MM.1S (cell line): ENCODE measurements around the gene PKN1.
"Not testable (repeated sequence)": the region's sequence is repeated elsewhere in the genome, so short reads cannot be mapped to it uniquely, and the experiment has no call there.

Source experiments
- DNase-seq: peaks from one replicate; pipeline ENCODE4 v3.0.0-alpha.2; 2015
- H2AFZ ChIP-seq: fragments of 300-600 bp; sonication (generic); 2 replicates; pipeline ENCODE4 v1.6.0; 2016; ENCODE audit warnings: antibody characterized with exemption, low read length
- H3F3A ChIP-seq: fragments of 300-600 bp; sonication (generic); 2 replicates; pipeline ENCODE4 v1.6.1; 2016; ENCODE audit warnings: mild to moderate bottlenecking, antibody characterized with exemption, low read length, moderate library complexity, mixed read lengths; ENCODE audit not compliant: insufficient read depth
- H3K27ac ChIP-seq: fragments of 300-600 bp; sonication (generic); 2 replicates; pipeline ENCODE4 v1.5.1; 2016; ENCODE audit warnings: mild to moderate bottlenecking, low read length
- H3K27me3 ChIP-seq: fragments of 300-600 bp; sonication (generic); replicated peaks from 2 replicates; pipeline ENCODE4 v1.6.0; 2016; ENCODE audit warnings: low read length; ENCODE audit not compliant: insufficient read depth
- H3K36me3 ChIP-seq: fragments of 300-600 bp; sonication (generic); replicated peaks from 2 replicates; pipeline ENCODE4 v1.6.1; 2016; ENCODE audit warnings: mild to moderate bottlenecking, low read length, mixed read lengths; ENCODE audit not compliant: insufficient read depth
- H3K4me1 ChIP-seq: fragments of 300-600 bp; sonication (generic); 2 replicates; pipeline ENCODE4 v1.6.1; 2016; ENCODE audit warnings: low read length, mixed read lengths
- H3K4me2 ChIP-seq: fragments of 300-600 bp; sonication (generic); 2 replicates; pipeline ENCODE4 v1.6.0; 2016; ENCODE audit warnings: low read depth, low read length
- H3K4me3 ChIP-seq: fragments of 300-600 bp; sonication (generic); 2 replicates; pipeline ENCODE4 v1.5.1; 2016; ENCODE audit warnings: low read length, mixed read lengths
- H3K79me2 ChIP-seq: fragments of 300-600 bp; sonication (generic); 2 replicates; pipeline ENCODE4 v1.6.1; 2016; ENCODE audit warnings: mixed run types, low read length, mixed read lengths
- H3K9ac ChIP-seq: fragments of 300-600 bp; sonication (generic); 2 replicates; pipeline ENCODE4 v1.6.1; 2016; ENCODE audit warnings: low read length, mixed read lengths
- H3K9me2 ChIP-seq: fragments of 300-600 bp; sonication (generic); replicated peaks from 2 replicates; pipeline ENCODE4 v1.6.1; 2016; ENCODE audit warnings: mild to moderate bottlenecking, low read length, mixed read lengths; ENCODE audit not compliant: insufficient read depth
- H3K9me3 ChIP-seq: fragments of 300-600 bp; sonication (generic); replicated peaks from 2 replicates; pipeline ENCODE4 v1.6.1; 2016; ENCODE audit warnings: mild to moderate bottlenecking, low read length, mixed read lengths; ENCODE audit not compliant: insufficient read depth
- H4K20me1 ChIP-seq: fragments of 300-600 bp; sonication (generic); 2 replicates; pipeline ENCODE4 v1.6.1; 2016; ENCODE audit warnings: mild to moderate bottlenecking, low read length, moderate library complexity, mixed read lengths; ENCODE audit not compliant: insufficient read depth
- EZH2 ChIP-seq: fragments of 300-600 bp; sonication (generic); optimal IDR thresholded peaks from 2 replicates; pipeline ENCODE3; 2017; ENCODE audit warnings: low read depth, mild to moderate bottlenecking, antibody characterized with exemption, low read length, mixed read lengths
- EZH2phosphoT487 ChIP-seq: fragments of 300-600 bp; sonication (generic); IDR thresholded peaks from 2 replicates; pipeline ENCODE4 v1.6.1; 2018; ENCODE audit warnings: antibody characterized with exemption, low read length
- TF ChIP-seq, protein P1 (sequence below): fragments of 300-600 bp; sonication (generic); IDR thresholded peaks from 2 replicates; pipeline ENCODE4 v1.5.1; 2016; ENCODE audit warnings: antibody characterized with exemption, low read length, mixed read lengths

Gene PKN1

DNA sequence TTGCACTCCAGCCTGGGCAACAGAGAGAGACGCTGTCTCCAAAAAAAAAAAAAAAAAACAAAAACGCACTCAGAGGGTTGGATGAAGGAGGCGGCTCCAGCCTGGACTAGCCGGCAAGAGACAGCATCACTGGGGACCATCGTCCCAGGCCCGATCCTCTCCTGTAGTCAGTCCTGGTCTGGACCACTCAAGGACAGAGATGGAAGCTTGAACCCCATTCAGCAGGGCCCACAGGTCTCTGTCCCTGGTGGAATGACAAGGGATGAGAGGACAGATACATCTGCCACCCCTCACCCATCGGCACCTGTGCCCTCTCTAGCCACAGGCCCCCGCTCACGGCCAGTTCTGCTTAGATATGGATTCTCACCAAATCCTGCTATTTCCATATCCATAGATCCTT lies 37.8 kb upstream of the PKN1 start:
- no peaks in the 10 kb centered on the region for H3K9me3 ChIP-seq
- H3K27ac ChIP-seq, result no peak overlapping the region
- no peak overlapping the region for H3K9ac ChIP-seq
- no peak overlapping the region for H3K4me3 ChIP-seq
- H3F3A ChIP-seq, result no peaks in the 10 kb centered on the region
- DNase-seq, result no peak
- H3K79me2 ChIP-seq, result no peaks in the 10 kb centered on the region
- H3K27me3 ChIP-seq, result peaks cover 53% of the 10 kb centered on the region
- TF ChIP-seq EZH2 (no peak), EZH2phosphoT487 (no peak)
- H4K20me1 ChIP-seq, result no peaks in the 10 kb centered on the region
- no peak overlapping the region for H2AFZ ChIP-seq
- no peaks in the 10 kb centered on the region for H3K4me1 ChIP-seq
- no peaks in the 10 kb centered on the region for H3K9me2 ChIP-seq
- H3K4me2 ChIP-seq, result no peak overlapping the region
- no peaks in the 10 kb centered on the region for H3K36me3 ChIP-seq

DNA sequence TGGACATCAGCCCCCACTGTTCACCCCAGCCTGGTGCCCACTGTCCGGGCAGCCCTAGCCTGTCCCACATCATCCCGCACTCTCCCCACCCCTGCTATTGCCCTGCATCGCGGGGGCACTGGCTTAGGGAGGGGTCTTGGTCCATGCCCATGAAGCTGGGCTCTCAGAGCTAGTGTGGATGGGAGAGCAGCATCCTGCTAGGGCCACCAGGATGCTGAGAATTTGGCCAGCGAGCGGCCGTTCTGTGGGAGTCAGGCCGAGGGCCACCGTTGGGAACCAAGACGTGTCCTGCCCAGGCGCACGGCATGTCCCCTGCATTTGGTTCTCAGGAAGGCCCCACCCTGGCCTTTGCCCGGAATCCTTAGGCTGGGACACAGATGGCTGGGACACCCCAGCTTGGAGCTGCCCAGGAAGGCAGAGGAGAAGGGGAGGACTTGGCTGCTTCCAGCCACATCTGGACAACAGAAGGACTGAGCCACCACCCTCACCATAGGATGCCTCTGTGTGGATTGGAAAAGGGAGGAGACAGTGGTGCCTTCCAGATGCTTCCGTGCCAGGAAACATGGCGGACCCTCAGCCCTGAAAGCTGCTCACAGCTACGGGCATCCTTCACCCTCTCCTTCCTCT lies 37.3 kb upstream of the PKN1 start:
- H3F3A ChIP-seq, result no peaks in the 10 kb centered on the region
- H3K79me2 ChIP-seq, result no peaks in the 10 kb centered on the region
- H3K4me1 ChIP-seq, result no peaks in the 10 kb centered on the region
- no peaks in the 10 kb centered on the region for H4K20me1 ChIP-seq
- H3K4me2 ChIP-seq, result no peak overlapping the region
- no peak overlapping the region for H3K9ac ChIP-seq
- H3K4me3 ChIP-seq, result no peak overlapping the region
- H3K36me3 ChIP-seq, result no peaks in the 10 kb centered on the region
- no peak overlapping the region for H3K27ac ChIP-seq
- no peak overlapping the region for H2AFZ ChIP-seq
- TF ChIP-seq, protein P1, sequence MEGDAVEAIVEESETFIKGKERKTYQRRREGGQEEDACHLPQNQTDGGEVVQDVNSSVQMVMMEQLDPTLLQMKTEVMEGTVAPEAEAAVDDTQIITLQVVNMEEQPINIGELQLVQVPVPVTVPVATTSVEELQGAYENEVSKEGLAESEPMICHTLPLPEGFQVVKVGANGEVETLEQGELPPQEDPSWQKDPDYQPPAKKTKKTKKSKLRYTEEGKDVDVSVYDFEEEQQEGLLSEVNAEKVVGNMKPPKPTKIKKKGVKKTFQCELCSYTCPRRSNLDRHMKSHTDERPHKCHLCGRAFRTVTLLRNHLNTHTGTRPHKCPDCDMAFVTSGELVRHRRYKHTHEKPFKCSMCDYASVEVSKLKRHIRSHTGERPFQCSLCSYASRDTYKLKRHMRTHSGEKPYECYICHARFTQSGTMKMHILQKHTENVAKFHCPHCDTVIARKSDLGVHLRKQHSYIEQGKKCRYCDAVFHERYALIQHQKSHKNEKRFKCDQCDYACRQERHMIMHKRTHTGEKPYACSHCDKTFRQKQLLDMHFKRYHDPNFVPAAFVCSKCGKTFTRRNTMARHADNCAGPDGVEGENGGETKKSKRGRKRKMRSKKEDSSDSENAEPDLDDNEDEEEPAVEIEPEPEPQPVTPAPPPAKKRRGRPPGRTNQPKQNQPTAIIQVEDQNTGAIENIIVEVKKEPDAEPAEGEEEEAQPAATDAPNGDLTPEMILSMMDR, result no peak
- TF ChIP-seq EZH2phosphoT487, result no peak
- TF ChIP-seq EZH2, result no peak
- no peak for DNase-seq
- no peaks in the 10 kb centered on the region for H3K9me2 ChIP-seq
- no peaks in the 10 kb centered on the region for H3K9me3 ChIP-seq
- H3K27me3 ChIP-seq, result peaks cover 48% of the 10 kb centered on the region

DNA sequence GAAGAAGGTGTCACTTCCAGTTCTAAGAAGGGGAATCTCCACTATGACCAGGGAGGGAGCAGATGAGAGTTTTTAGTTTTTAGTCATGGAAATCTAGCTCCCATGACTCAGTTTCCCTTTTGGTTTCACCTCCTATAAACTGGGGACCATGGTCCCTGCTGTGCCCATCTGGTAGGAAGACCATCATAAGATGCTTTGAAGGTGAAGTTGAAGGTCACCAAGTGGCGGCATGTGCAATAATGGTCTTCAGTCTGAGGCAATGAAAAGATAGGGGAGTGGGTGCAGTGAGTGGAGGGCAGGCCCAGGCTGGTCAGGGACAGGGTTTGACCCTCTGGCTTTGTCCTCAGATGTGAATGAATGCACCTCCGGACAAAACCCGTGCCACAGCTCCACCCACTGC lies 36.4 kb upstream of the PKN1 start:
- not testable (repeated sequence) for H3K4me3 ChIP-seq, H3K27ac ChIP-seq, H3K9ac ChIP-seq, H2AFZ ChIP-seq, H3K9me3 ChIP-seq, H3K79me2 ChIP-seq, H3K4me2 ChIP-seq, DNase-seq, H3K9me2 ChIP-seq, H3K36me3 ChIP-seq, H4K20me1 ChIP-seq, H3F3A ChIP-seq, H3K4me1 ChIP-seq
- H3K27me3 ChIP-seq, result peaks cover 49% of the 10 kb centered on the region

DNA sequence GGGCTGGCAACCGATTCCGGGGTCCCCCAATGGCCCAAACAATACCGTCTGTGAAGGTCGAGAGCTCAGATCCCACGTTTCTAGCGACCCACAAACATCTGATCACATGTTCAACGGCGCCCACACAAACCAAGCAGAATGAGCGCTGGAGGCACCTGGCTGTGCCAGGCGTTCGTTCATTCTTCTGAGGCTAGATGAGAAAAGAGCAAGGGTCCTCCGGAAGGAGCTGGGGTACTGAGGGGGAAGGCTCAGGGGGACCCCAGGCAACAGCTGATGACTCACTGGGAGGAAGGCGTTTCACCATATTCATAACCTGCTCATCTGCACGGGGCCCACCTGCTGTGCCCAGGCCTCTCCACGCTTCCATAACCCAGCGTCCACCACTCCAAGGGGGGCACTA lies 35.9 kb upstream of the PKN1 start:
- not testable (repeated sequence) for H3K9me3 ChIP-seq, H3K9ac ChIP-seq, H3K4me2 ChIP-seq, H3K36me3 ChIP-seq, H3F3A ChIP-seq, H3K4me3 ChIP-seq, H3K79me2 ChIP-seq, H2AFZ ChIP-seq, H3K9me2 ChIP-seq, H3K27ac ChIP-seq, DNase-seq, H3K4me1 ChIP-seq, H4K20me1 ChIP-seq
- H3K27me3 ChIP-seq, result peaks cover 46% of the 10 kb centered on the region

DNA sequence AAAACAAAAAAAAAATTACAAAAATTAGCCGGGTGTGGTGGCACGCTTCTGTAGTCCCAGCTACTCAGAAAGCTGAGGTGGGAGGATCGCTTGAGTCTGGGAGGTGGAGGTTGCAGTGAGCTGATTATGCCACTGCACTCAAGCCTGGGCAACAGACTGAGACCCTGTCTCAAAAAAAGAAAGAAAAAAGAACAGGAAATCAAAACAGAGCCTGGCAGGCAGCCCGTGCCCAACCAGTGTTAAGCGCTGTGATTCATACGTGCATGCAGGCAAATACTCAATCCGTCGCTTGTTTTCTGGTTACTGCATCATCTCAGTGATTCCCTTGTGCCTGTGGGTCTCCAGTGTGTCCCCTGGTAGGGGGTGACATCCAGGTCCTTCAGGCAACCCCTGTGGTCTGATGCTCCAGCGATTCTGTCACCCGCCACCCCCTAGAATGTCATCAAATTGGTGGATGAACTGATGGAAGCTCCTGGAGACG lies 32.1 kb upstream of the PKN1 start:
- Histone ChIP-seq H3K36me3 (no peaks in the 10 kb centered on the region), H4K20me1 (no peaks in the 10 kb centered on the region), H3K4me1 (no peaks in the 10 kb centered on the region), H3K9me2 (no peaks in the 10 kb centered on the region), H3K9ac (no peak overlapping the region), H2AFZ (no peak overlapping the region), H3K27ac (no peak overlapping the region), H3K4me2 (no peak overlapping the region), H3F3A (no peaks in the 10 kb centered on the region), H3K79me2 (no peaks in the 10 kb centered on the region), H3K27me3 (peaks cover 10% of the 10 kb centered on the region; the same call in 1 of the 2 replicates), H3K4me3 (no peak overlapping the region), H3K9me3 (no peaks in the 10 kb centered on the region)
- TF ChIP-seq, protein P1, result no peak
- TF ChIP-seq EZH2phosphoT487 (no peak), EZH2 (no peak)
- no peak for DNase-seq
